Measurements from ENCODE around the gene ETS2.

DNA sequence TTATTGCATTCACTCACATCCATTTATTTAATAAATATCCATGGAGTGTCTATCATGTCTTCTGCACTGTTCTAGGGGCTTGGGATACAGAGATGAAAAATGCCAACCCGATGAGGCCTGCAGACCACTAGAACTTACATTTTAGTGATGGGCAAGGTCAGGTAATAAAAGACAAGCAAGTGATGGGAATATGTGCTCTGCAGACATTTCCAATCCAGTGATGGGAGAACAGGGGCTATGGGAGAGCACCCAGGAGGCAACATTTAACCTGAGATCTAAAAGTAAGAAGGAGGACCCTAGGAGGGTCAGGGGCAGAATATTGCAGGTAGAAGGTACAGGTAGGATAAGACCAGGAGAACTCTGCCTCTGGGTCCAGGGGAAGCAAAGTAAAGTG is 53.1 kb downstream of the ETS2 start:
- TF ChIP-seq, protein P1, sequence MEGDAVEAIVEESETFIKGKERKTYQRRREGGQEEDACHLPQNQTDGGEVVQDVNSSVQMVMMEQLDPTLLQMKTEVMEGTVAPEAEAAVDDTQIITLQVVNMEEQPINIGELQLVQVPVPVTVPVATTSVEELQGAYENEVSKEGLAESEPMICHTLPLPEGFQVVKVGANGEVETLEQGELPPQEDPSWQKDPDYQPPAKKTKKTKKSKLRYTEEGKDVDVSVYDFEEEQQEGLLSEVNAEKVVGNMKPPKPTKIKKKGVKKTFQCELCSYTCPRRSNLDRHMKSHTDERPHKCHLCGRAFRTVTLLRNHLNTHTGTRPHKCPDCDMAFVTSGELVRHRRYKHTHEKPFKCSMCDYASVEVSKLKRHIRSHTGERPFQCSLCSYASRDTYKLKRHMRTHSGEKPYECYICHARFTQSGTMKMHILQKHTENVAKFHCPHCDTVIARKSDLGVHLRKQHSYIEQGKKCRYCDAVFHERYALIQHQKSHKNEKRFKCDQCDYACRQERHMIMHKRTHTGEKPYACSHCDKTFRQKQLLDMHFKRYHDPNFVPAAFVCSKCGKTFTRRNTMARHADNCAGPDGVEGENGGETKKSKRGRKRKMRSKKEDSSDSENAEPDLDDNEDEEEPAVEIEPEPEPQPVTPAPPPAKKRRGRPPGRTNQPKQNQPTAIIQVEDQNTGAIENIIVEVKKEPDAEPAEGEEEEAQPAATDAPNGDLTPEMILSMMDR (IDR thresholded peaks at IDR 0.05; ENCODE audit: insufficient read depth, low read depth, low read length): no peak
- no peak for TF ChIP-seq EZH2 (IDR thresholded peaks at IDR 0.05; ENCODE audit: insufficient read depth, low read length)

Data from astrocyte (in vitro differentiated cells and primary cell).